Measurements from ENCODE around the gene CDH23. TPM values are rescaled to one million over a fixed set of nuclear protein-coding genes. Genes with fewer than 3 reads are reported as not detected.
"Not testable (repeated sequence)": the region's sequence is repeated elsewhere in the genome, so short reads cannot be mapped to it uniquely, and the experiment has no call there.

CDH23 gene
- total RNA-seq, 1 experiment from 2014 or later, result 2.1 TPM

GRCh38 chr10:71594934-71595571 is 198.3 kb downstream of the CDH23 start:
- H3K9me3 ChIP-seq (ENCODE audit: low read length), result no peaks in the 10 kb centered on the region
- H2AFZ ChIP-seq (ENCODE audit: low read length), result no peak overlapping the region
- no peak overlapping the region for H3K4me3 ChIP-seq (ENCODE audit: low read length)
- no peaks in the 10 kb centered on the region for H3K79me2 ChIP-seq (ENCODE audit: low read length)
- H3K4me1 ChIP-seq (ENCODE audit: low read length), result peaks cover 21% of the 10 kb centered on the region
- no peak for DNase-seq
- no peak overlapping the region for H3K9ac ChIP-seq (ENCODE audit: low read length)
- no peak overlapping the region for H3K4me2 ChIP-seq (ENCODE audit: low read depth, low read length, poor library complexity, severe bottlenecking)
- no peaks in the 10 kb centered on the region for H3K36me3 ChIP-seq (ENCODE audit: insufficient read depth, low read length)
- no peaks in the 10 kb centered on the region for H3K27me3 ChIP-seq (ENCODE audit: low read length)
- no peak overlapping the region for H3K27ac ChIP-seq (ENCODE audit: low read length)
- H3K9me2 ChIP-seq (replicated peaks; ENCODE audit: insufficient read depth, low read length), result no peaks in the 10 kb centered on the region
- H4K20me1 ChIP-seq (ENCODE audit: insufficient read depth, low read depth, low read length), result no peaks in the 10 kb centered on the region

- no peaks in the 10 kb centered on the region for H3K27me3 ChIP-seq (ENCODE audit: low read length)
- no peak overlapping the region for H3K27ac ChIP-seq (ENCODE audit: low read length)
- no peak overlapping the region for H2AFZ ChIP-seq (ENCODE audit: low read length)
- H3K9me2 ChIP-seq (replicated peaks; ENCODE audit: insufficient read depth, low read length), result no peaks in the 10 kb centered on the region
- H4K20me1 ChIP-seq (ENCODE audit: insufficient read depth, low read depth, low read length), result no peaks in the 10 kb centered on the region
- no peak overlapping the region for H3K9ac ChIP-seq (ENCODE audit: low read length)
- DNase-seq, result no peak
- H3K4me2 ChIP-seq (ENCODE audit: low read depth, low read length, poor library complexity, severe bottlenecking), result no peak overlapping the region
- H3K9me3 ChIP-seq (ENCODE audit: low read length), result no peaks in the 10 kb centered on the region
- peaks cover 15% of the 10 kb centered on the region for H3K4me1 ChIP-seq (ENCODE audit: low read length)
- no peaks in the 10 kb centered on the region for H3K79me2 ChIP-seq (ENCODE audit: low read length)
- H3K36me3 ChIP-seq (ENCODE audit: insufficient read depth, low read length), result no peaks in the 10 kb centered on the region
- H3K4me3 ChIP-seq (ENCODE audit: low read length), result no peak overlapping the region
These were observed 198.9 kb downstream of the CDH23 start for GRCh38 chr10:71595649-71596048.

- Histone ChIP-seq H3K4me2 (ENCODE audit: low read depth, low read length, poor library complexity, severe bottlenecking) (no peak overlapping the region), H3K36me3 (ENCODE audit: insufficient read depth, low read length) (no peaks in the 10 kb centered on the region), H4K20me1 (ENCODE audit: insufficient read depth, low read depth, low read length) (no peaks in the 10 kb centered on the region), H3K9me2 (replicated peaks; ENCODE audit: insufficient read depth, low read length) (no peaks in the 10 kb centered on the region), H3K4me1 (ENCODE audit: low read length) (peaks cover 10% of the 10 kb centered on the region), H3K79me2 (ENCODE audit: low read length) (no peaks in the 10 kb centered on the region), H3K9me3 (ENCODE audit: low read length) (no peaks in the 10 kb centered on the region), H3K27me3 (ENCODE audit: low read length) (no peaks in the 10 kb centered on the region), H3K27ac (ENCODE audit: low read length) (no peak overlapping the region), H3K9ac (ENCODE audit: low read length) (no peak overlapping the region), H2AFZ (ENCODE audit: low read length) (no peak overlapping the region), H3K4me3 (ENCODE audit: low read length) (no peak overlapping the region)
- no peak for DNase-seq
These were observed 199.4 kb downstream of the CDH23 start for GRCh38 chr10:71596127-71596526.

GRCh38 chr10:71596759-71597158 is 200.0 kb downstream of the CDH23 start:
- Histone ChIP-seq H3K9me2 (replicated peaks; ENCODE audit: insufficient read depth, low read length) (no peaks in the 10 kb centered on the region), H3K9ac (ENCODE audit: low read length) (no peak overlapping the region), H3K27ac (ENCODE audit: low read length) (no peak overlapping the region), H3K4me3 (ENCODE audit: low read length) (no peak overlapping the region), H3K79me2 (ENCODE audit: low read length) (no peaks in the 10 kb centered on the region), H4K20me1 (ENCODE audit: insufficient read depth, low read depth, low read length) (no peaks in the 10 kb centered on the region), H3K27me3 (ENCODE audit: low read length) (no peaks in the 10 kb centered on the region), H3K9me3 (ENCODE audit: low read length) (no peaks in the 10 kb centered on the region), H3K4me1 (ENCODE audit: low read length) (peaks cover 7% of the 10 kb centered on the region), H3K36me3 (ENCODE audit: insufficient read depth, low read length) (no peaks in the 10 kb centered on the region), H3K4me2 (ENCODE audit: low read depth, low read length, poor library complexity, severe bottlenecking) (no peak overlapping the region), H2AFZ (ENCODE audit: low read length) (no peak overlapping the region)
- DNase-seq, result no peak

GRCh38 chr10:71597821-71598498 is 201.2 kb downstream of the CDH23 start:
- Histone ChIP-seq H3K27ac (ENCODE audit: low read length) (no peak overlapping the region), H3K9me2 (replicated peaks; ENCODE audit: insufficient read depth, low read length) (no peaks in the 10 kb centered on the region), H3K4me3 (ENCODE audit: low read length) (no peak overlapping the region), H3K4me1 (ENCODE audit: low read length) (peaks cover 7% of the 10 kb centered on the region), H3K9ac (ENCODE audit: low read length) (no peak overlapping the region), H3K79me2 (ENCODE audit: low read length) (no peaks in the 10 kb centered on the region), H3K9me3 (ENCODE audit: low read length) (no peaks in the 10 kb centered on the region), H3K27me3 (ENCODE audit: low read length) (no peaks in the 10 kb centered on the region), H3K4me2 (ENCODE audit: low read depth, low read length, poor library complexity, severe bottlenecking) (no peak overlapping the region), H2AFZ (ENCODE audit: low read length) (0 out of 2 replicates have a peak overlapping the region, but pooled peaks have one; percentile 39), H3K36me3 (ENCODE audit: insufficient read depth, low read length) (no peaks in the 10 kb centered on the region), H4K20me1 (ENCODE audit: insufficient read depth, low read depth, low read length) (no peaks in the 10 kb centered on the region)
- DNase-seq, result peak; percentile 72

GRCh38 chr10:71598621-71599055 is 201.9 kb downstream of the CDH23 start:
- Histone ChIP-seq H4K20me1 (ENCODE audit: insufficient read depth, low read depth, low read length) (no peaks in the 10 kb centered on the region), H3K4me2 (ENCODE audit: low read depth, low read length, poor library complexity, severe bottlenecking) (no peak overlapping the region), H3K9me3 (ENCODE audit: low read length) (no peaks in the 10 kb centered on the region), H3K27me3 (ENCODE audit: low read length) (no peaks in the 10 kb centered on the region), H3K4me1 (ENCODE audit: low read length) (peaks cover 7% of the 10 kb centered on the region), H3K79me2 (ENCODE audit: low read length) (no peaks in the 10 kb centered on the region), H2AFZ (ENCODE audit: low read length) (no peak overlapping the region), H3K36me3 (ENCODE audit: insufficient read depth, low read length) (no peaks in the 10 kb centered on the region), H3K27ac (ENCODE audit: low read length) (no peak overlapping the region), H3K9ac (ENCODE audit: low read length) (no peak overlapping the region), H3K4me3 (ENCODE audit: low read length) (no peak overlapping the region), H3K9me2 (replicated peaks; ENCODE audit: insufficient read depth, low read length) (no peaks in the 10 kb centered on the region)
- DNase-seq, result no peak

GRCh38 chr10:71599518-71599917 is 202.8 kb downstream of the CDH23 start:
- Histone ChIP-seq H3K9me2 (replicated peaks; ENCODE audit: insufficient read depth, low read length) (no peaks in the 10 kb centered on the region), H3K9me3 (ENCODE audit: low read length) (no peaks in the 10 kb centered on the region), H3K36me3 (ENCODE audit: insufficient read depth, low read length) (no peaks in the 10 kb centered on the region), H2AFZ (ENCODE audit: low read length) (no peak overlapping the region), H3K9ac (ENCODE audit: low read length) (no peak overlapping the region), H3K4me1 (ENCODE audit: low read length) (peaks cover 7% of the 10 kb centered on the region), H3K79me2 (ENCODE audit: low read length) (no peaks in the 10 kb centered on the region), H4K20me1 (ENCODE audit: insufficient read depth, low read depth, low read length) (no peaks in the 10 kb centered on the region), H3K4me3 (ENCODE audit: low read length) (no peak overlapping the region), H3K27ac (ENCODE audit: low read length) (no peak overlapping the region), H3K4me2 (ENCODE audit: low read depth, low read length, poor library complexity, severe bottlenecking) (no peak overlapping the region), H3K27me3 (ENCODE audit: low read length) (no peaks in the 10 kb centered on the region)
- DNase-seq, result no peak

- not testable (repeated sequence) for H3K9ac ChIP-seq (ENCODE audit: low read length); H3K27me3 ChIP-seq (ENCODE audit: low read length); H3K27ac ChIP-seq (ENCODE audit: low read length); H3K36me3 ChIP-seq (ENCODE audit: insufficient read depth, low read length); H3K4me3 ChIP-seq (ENCODE audit: low read length); H3K4me1 ChIP-seq (ENCODE audit: low read length); H3K79me2 ChIP-seq (ENCODE audit: low read length); H4K20me1 ChIP-seq (ENCODE audit: insufficient read depth, low read depth, low read length); H3K9me2 ChIP-seq (replicated peaks; ENCODE audit: insufficient read depth, low read length); DNase-seq; H2AFZ ChIP-seq (ENCODE audit: low read length); H3K9me3 ChIP-seq (ENCODE audit: low read length); H3K4me2 ChIP-seq (ENCODE audit: low read depth, low read length, poor library complexity, severe bottlenecking)
These were observed 203.5 kb downstream of the CDH23 start for GRCh38 chr10:71600242-71600641.

Data from Karpas-422 (cell line).